Measurements from ENCODE around the gene TMEM94. TPM values are rescaled to one million over a fixed set of nuclear protein-coding genes. Genes with fewer than 3 reads are reported as not detected.

Gene TMEM94
- total RNA-seq, 1 experiment from 2014 or later, result 61.4 TPM

DNA sequence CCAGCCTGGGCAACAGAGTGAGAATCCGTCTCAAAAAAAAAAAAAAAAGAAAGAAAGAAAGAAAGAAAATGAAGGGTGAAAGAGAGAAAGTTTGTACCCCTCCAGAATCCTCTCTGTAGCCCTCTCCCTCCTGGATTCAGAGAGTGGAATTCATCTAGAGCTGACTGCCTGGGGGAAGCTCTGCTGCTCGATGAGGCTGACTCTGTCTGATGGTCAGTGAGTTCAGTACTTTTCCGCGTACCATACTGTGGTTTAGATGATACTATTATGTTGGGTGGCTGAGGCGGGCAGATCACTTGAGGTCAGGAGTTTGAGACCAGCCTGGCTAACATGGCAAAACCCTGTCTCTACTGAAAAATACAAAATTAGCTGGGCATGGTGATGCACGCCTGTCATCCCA lies 14.8 kb downstream of the TMEM94 start:
- Histone ChIP-seq H3K4ac (ENCODE audit: low read depth, low read length) (no peak overlapping the region), H2AFZ (ENCODE audit: low read length) (no peak overlapping the region), H2BK15ac (ENCODE audit: low read depth, low read length) (no peak overlapping the region), H3T11ph (ENCODE audit: low read length) (no peak overlapping the region), H3K9me3 (ENCODE audit: control insufficient read depth, low read depth, low read length) (no peaks in the 10 kb centered on the region), H4K20me1 (ENCODE audit: control insufficient read depth, insufficient read depth, insufficient read length) (no peaks in the 10 kb centered on the region), H3K14ac (ENCODE audit: insufficient read depth, low read length) (no peak overlapping the region), H3K4me2 (ENCODE audit: insufficient read depth, insufficient read length, low read length) (no peak overlapping the region), H3K23ac (ENCODE audit: insufficient read length, low read depth, low read length) (no peak overlapping the region), H3K79me1 (ENCODE audit: insufficient read depth, low read depth, low read length, poor library complexity, severe bottlenecking) (no peaks in the 10 kb centered on the region), H4K8ac (replicated peaks; ENCODE audit: insufficient read length, low read depth, low read length) (no peak overlapping the region), H2BK120ac (ENCODE audit: low read depth, low read length, poor library complexity, severe bottlenecking) (no peak overlapping the region), H3K9ac (ENCODE audit: extremely low read depth, insufficient read length, low read length) (no peak overlapping the region), H2AK5ac (ENCODE audit: insufficient read length, low read length) (no peak overlapping the region), H3K18ac (ENCODE audit: insufficient read length, low read depth, low read length) (no peak overlapping the region), H3K56ac (ENCODE audit: insufficient read length, low read depth, low read length) (no peak overlapping the region), H3K4me1 (ENCODE audit: insufficient read depth, low read length) (no peaks in the 10 kb centered on the region), H4K5ac (ENCODE audit: insufficient read length, low read depth, low read length) (no peak overlapping the region), H3K79me2 (ENCODE audit: insufficient read depth, low read length) (no peaks in the 10 kb centered on the region), H3K23me2 (ENCODE audit: insufficient read length, low read depth, low read length, poor library complexity, severe bottlenecking) (no peaks in the 10 kb centered on the region), H2BK20ac (ENCODE audit: low read depth, low read length, poor library complexity, severe bottlenecking) (no peak overlapping the region), H3K27me3 (ENCODE audit: insufficient read depth, low read length) (no peaks in the 10 kb centered on the region), H3K27ac (ENCODE audit: insufficient read length, low read depth, low read length) (no peak overlapping the region), H2BK12ac (ENCODE audit: insufficient read length, low read depth, low read length) (no peak overlapping the region), H4K91ac (ENCODE audit: insufficient read length, low read depth, low read length) (no peak overlapping the region), H2BK5ac (ENCODE audit: insufficient read length, low read length) (no peak overlapping the region)
- Mint-ChIP-seq H3K4me1 (no peaks in the 10 kb centered on the region), H3K27me3 (ENCODE audit: low read depth) (no peaks in the 10 kb centered on the region), H3K27ac (no peak overlapping the region; a peak in 1 of 7 replicates), H3K4me3 (no peak overlapping the region), H3K36me3 (ENCODE audit: insufficient read depth in 1 of 3, low read depth in 3 of 3) (peaks cover 4 to 20% (median 10%) of the 10 kb centered on the region in 3 experiments; a peak in 5 of 7 replicates), H3K9me3 (no peaks in the 10 kb centered on the region)
- DNase-seq, result no peak
- TF ChIP-seq, protein P1, sequence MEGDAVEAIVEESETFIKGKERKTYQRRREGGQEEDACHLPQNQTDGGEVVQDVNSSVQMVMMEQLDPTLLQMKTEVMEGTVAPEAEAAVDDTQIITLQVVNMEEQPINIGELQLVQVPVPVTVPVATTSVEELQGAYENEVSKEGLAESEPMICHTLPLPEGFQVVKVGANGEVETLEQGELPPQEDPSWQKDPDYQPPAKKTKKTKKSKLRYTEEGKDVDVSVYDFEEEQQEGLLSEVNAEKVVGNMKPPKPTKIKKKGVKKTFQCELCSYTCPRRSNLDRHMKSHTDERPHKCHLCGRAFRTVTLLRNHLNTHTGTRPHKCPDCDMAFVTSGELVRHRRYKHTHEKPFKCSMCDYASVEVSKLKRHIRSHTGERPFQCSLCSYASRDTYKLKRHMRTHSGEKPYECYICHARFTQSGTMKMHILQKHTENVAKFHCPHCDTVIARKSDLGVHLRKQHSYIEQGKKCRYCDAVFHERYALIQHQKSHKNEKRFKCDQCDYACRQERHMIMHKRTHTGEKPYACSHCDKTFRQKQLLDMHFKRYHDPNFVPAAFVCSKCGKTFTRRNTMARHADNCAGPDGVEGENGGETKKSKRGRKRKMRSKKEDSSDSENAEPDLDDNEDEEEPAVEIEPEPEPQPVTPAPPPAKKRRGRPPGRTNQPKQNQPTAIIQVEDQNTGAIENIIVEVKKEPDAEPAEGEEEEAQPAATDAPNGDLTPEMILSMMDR (conservative IDR thresholded peaks at IDR 0.05), result no peak
- WGBS (ENCODE audit: extremely low coverage, insufficient read length, low lambda C conversion rate), result no CpG with 5 or more reads among the region's 6 CpGs
